CD4-positive, alpha-beta T cell treated with Interferon gamma for 1 hour (primary cell): ENCODE results near the gene RNF217.
"Not testable (repeated sequence)": the region's sequence is repeated elsewhere in the genome, so short reads cannot be mapped to it uniquely, and the experiment has no call there.

Source experiments
- DNase-seq: peaks from one replicate; pipeline ENCODE4 v3.0.0-alpha.2; 2020

The RNF217 gene

GRCh38 chr6:124963416-124963785, 1.2 kb downstream of the RNF217 start:
- no peak for DNase-seq

GRCh38 chr6:124963831-124964763, 1.9 kb downstream of the RNF217 start:
- no peak for DNase-seq

GRCh38 chr6:124964764-124965105, 2.5 kb downstream of the RNF217 start:
- no peak for DNase-seq

GRCh38 chr6:124965424-124965850, 3.2 kb downstream of the RNF217 start:
- DNase-seq, result not testable (repeated sequence)

- DNase-seq, result no peak
These were observed 5.2 kb downstream of the RNF217 start for GRCh38 chr6:124967444-124967843.

- DNase-seq, result no peak
These were observed 6.2 kb downstream of the RNF217 start for GRCh38 chr6:124968401-124968800.

- DNase-seq, result no peak
These were observed 8.0 kb downstream of the RNF217 start for GRCh38 chr6:124970243-124970642.

- DNase-seq, result no peak
These were observed 8.5 kb downstream of the RNF217 start for GRCh38 chr6:124970763-124971162.

GRCh38 chr6:124973780-124974179, 11.5 kb downstream of the RNF217 start:
- no peak for DNase-seq

- DNase-seq, result no peak
These were observed 12.6 kb downstream of the RNF217 start for GRCh38 chr6:124974771-124975377.

- no peak for DNase-seq
These were observed 15.1 kb downstream of the RNF217 start for GRCh38 chr6:124977067-124977908.

GRCh38 chr6:124978451-124979293, 16.4 kb downstream of the RNF217 start:
- DNase-seq, result no peak

- no peak for DNase-seq
These were observed 17.0 kb downstream of the RNF217 start for GRCh38 chr6:124979294-124979678.

- DNase-seq, result no peak
These were observed 20.4 kb downstream of the RNF217 start for GRCh38 chr6:124982669-124983068.

- no peak for DNase-seq
These were observed 21.3 kb downstream of the RNF217 start for GRCh38 chr6:124983383-124984083.

GRCh38 chr6:124984668-124985338, 22.6 kb downstream of the RNF217 start:
- no peak for DNase-seq

GRCh38 chr6:124986164-124986563, 23.9 kb downstream of the RNF217 start:
- no peak for DNase-seq

- no peak for DNase-seq
These were observed 25.1 kb downstream of the RNF217 start for GRCh38 chr6:124987291-124987690.

- DNase-seq, result no peak
These were observed 25.9 kb downstream of the RNF217 start for GRCh38 chr6:124987999-124988591.

GRCh38 chr6:124989136-124989983, 27.1 kb downstream of the RNF217 start:
- no peak for DNase-seq
